SK-N-SH (cell line): ENCODE data around the gene SAYSD1. TPM values are rescaled to one million over a fixed set of nuclear protein-coding genes. Genes with fewer than 3 reads are reported as not detected.

Experiments
- CTCF ChIA-PET: fragments of 300-600, 350-600 bp; formaldehyde crosslinking; extraction: SDS; loops from one replicate; lab custom pipeline; 2021; lab: Yijun Ruan, JAX
- POLR2A ChIA-PET: fragments of 350-600 bp; sonication (Branson Sonifier 250); formaldehyde crosslinking; extraction: SDS; loops from one replicate; lab custom pipeline; 2020; ENCODE audit warnings: antibody characterized with exemption, inconsistent platforms; lab: Yijun Ruan, JAX
- DNase-seq: peaks from one replicate; pipeline ENCODE4 v3.0.0; 2012
- H2AFZ ChIP-seq: fragments of 200-600 bp; sonication (generic); 2 replicates; pipeline ENCODE4 v1.8.1; 2016; ENCODE audit warnings: antibody characterized with exemption, mild to moderate bottlenecking, low read depth
- H3F3A ChIP-seq: fragments of 200-600 bp; sonication (generic); replicated peaks from 2 replicates; pipeline ENCODE3; 2016; ENCODE audit warnings: antibody characterized with exemption, mild to moderate bottlenecking; ENCODE audit not compliant: insufficient read depth
- H3K27ac ChIP-seq, 2 experiments: fragments of 200-500 bp in 1 of 2; fragments of 200-600 bp in 1 of 2; sonication (Bioruptor generic) in 1 of 2; sonication (generic), shearing (Covaris generic) in 1 of 2; 2 replicates each; pipeline versions ENCODE4 v1.5.1 to v1.6.1; 2014 to 2016; ENCODE audit warnings: low read depth in 2 of 2, inconsistent platforms in 1 of 2, low read length in 1 of 2, mild to moderate bottlenecking in 1 of 2, mixed read lengths in 1 of 2
- H3K27me3 ChIP-seq: fragments of 200-600 bp; sonication (generic), shearing (Covaris generic); 2 replicates; pipeline ENCODE4 v1.6.1; 2016; ENCODE audit warnings: mixed run types; ENCODE audit not compliant: insufficient read depth
- H3K36me3 ChIP-seq, 2 experiments: fragments of 200-500 bp in 1 of 2; fragments of 200-600 bp in 1 of 2; sonication (Bioruptor generic) in 1 of 2; sonication (generic) in 1 of 2; replicated peaks in 1 of 2; 2 replicates each; pipeline versions ENCODE3 to v1.5.1; 2014 to 2016; ENCODE audit warnings: low read length in 1 of 2, mild to moderate bottlenecking in 1 of 2; ENCODE audit not compliant: insufficient read depth in 2 of 2, control insufficient read depth in 1 of 2
- H3K4me1 ChIP-seq, 2 experiments: fragments of 200-500 bp in 1 of 2; fragments of 200-600 bp in 1 of 2; sonication (Bioruptor generic) in 1 of 2; sonication (generic), shearing (Covaris generic) in 1 of 2; 2 replicates each; pipeline versions ENCODE4 v1.5.1 to v1.6.1; 2014 to 2016; ENCODE audit warnings: low read depth in 1 of 2, low read length in 1 of 2, mixed run types in 1 of 2; ENCODE audit not compliant: insufficient read depth in 2 of 2, control insufficient read depth in 1 of 2
- H3K4me2 ChIP-seq: fragments of 200-600 bp; sonication (generic), shearing (Covaris generic); 2 replicates; pipeline ENCODE4 v1.6.1; 2017; ENCODE audit warnings: mixed run types
- H3K4me3 ChIP-seq, 2 experiments: fragments of 200-500 bp in 1 of 2; fragments of 200-600 bp in 1 of 2; sonication (Bioruptor generic) in 1 of 2; sonication (generic), shearing (Covaris generic) in 1 of 2; 2 replicates each; pipeline versions ENCODE4 v1.5.1 to v1.8.1; 2014 to 2016; ENCODE audit warnings: low read depth in 2 of 2, inconsistent platforms in 1 of 2, low read length in 1 of 2, mild to moderate bottlenecking in 1 of 2, mixed read lengths in 1 of 2, moderate library complexity in 1 of 2
- H3K79me2 ChIP-seq: fragments of 200-600 bp; sonication (generic); 2 replicates; pipeline ENCODE4 v1.8.1; 2017; ENCODE audit warnings: mild to moderate bottlenecking; ENCODE audit not compliant: insufficient read depth
- H3K9ac ChIP-seq: fragments of 200-600 bp; sonication (generic); 2 replicates; pipeline ENCODE4 v1.6.1; 2017; ENCODE audit warnings: mixed run types
- H3K9me2 ChIP-seq: fragments of 200-600 bp; sonication (generic); 2 replicates; pipeline ENCODE4 v1.6.1; 2017; ENCODE audit warnings: mixed run types
- H3K9me3 ChIP-seq: fragments of 200-600 bp; sonication (generic); 2 replicates; pipeline ENCODE4 v1.6.1; 2017; ENCODE audit warnings: mixed run types, mild to moderate bottlenecking, moderate library complexity
- H4K20me1 ChIP-seq: fragments of 200-600 bp; sonication (generic); 2 replicates; pipeline ENCODE4 v1.6.1; 2017; ENCODE audit warnings: mild to moderate bottlenecking, mixed run types; ENCODE audit not compliant: insufficient read depth
- CHD2 ChIP-seq: fragments of 150-350 bp; IDR thresholded peaks from 2 replicates; pipeline ENCODE4 v1.6.1; 2018; ENCODE audit warnings: low read length; ENCODE audit not compliant: partially characterized antibody
- ELF1 ChIP-seq: IDR thresholded peaks from 2 replicates; pipeline ENCODE4 v1.4.0; 2012
- EP300 ChIP-seq, 2 experiments: IDR thresholded peaks; 2 replicates each; pipeline versions ENCODE4 v1.4.0 to v1.6.1; 2012; ENCODE audit warnings: borderline replicate concordance in 1 of 2, low read depth in 1 of 2, low read length in 1 of 2
- FOXJ3 ChIP-seq: sonication (generic); formaldehyde crosslinking; IDR thresholded peaks from 2 replicates; pipeline ENCODE4 v1.5.1; 2020; ENCODE audit warnings: mild to moderate bottlenecking, missing genetic modification reagents
- GABPA ChIP-seq: IDR thresholded peaks from 2 replicates; pipeline ENCODE4 v1.4.0; 2012; ENCODE audit warnings: low read depth, mild to moderate bottlenecking
- MEF2A ChIP-seq: IDR thresholded peaks from 2 replicates; pipeline ENCODE4 v1.4.0; 2012; ENCODE audit warnings: low read depth, borderline replicate concordance
- NFIC ChIP-seq: IDR thresholded peaks from 2 replicates; pipeline ENCODE4 v1.4.0; 2012; ENCODE audit warnings: borderline replicate concordance
- POLR2AphosphoS5 ChIP-seq: IDR thresholded peaks from 2 replicates; pipeline ENCODE4 v1.6.1; 2012; ENCODE audit warnings: low read depth, low read length
- RAD21 ChIP-seq: IDR thresholded peaks from 2 replicates; pipeline ENCODE4 v1.6.1; 2012; ENCODE audit warnings: mild to moderate bottlenecking, low read length
- RCOR1 ChIP-seq: fragments of 150-350 bp; IDR thresholded peaks from 2 replicates; pipeline ENCODE4 v1.6.1; 2017; ENCODE audit warnings: antibody characterized with exemption, low read length
- RFX5 ChIP-seq: IDR thresholded peaks from 2 replicates; pipeline ENCODE4 v1.6.1; 2012; ENCODE audit warnings: mild to moderate bottlenecking, improper control_type of control experiment, low read length
- RXRA ChIP-seq: IDR thresholded peaks from 2 replicates; pipeline ENCODE4 v1.4.0; 2012; ENCODE audit warnings: low read depth, mild to moderate bottlenecking, borderline replicate concordance
- SIN3A ChIP-seq: IDR thresholded peaks from 2 replicates; pipeline ENCODE4 v1.6.1; 2012; ENCODE audit warnings: low read depth, mild to moderate bottlenecking, low read length, moderate library complexity, borderline replicate concordance
- TCF12 ChIP-seq: IDR thresholded peaks from 2 replicates; pipeline ENCODE4 v1.4.0; 2012
- USF1 ChIP-seq: IDR thresholded peaks from 2 replicates; pipeline ENCODE4 v1.4.0; 2012; ENCODE audit warnings: low read depth, borderline replicate concordance
- WGBS: methylation state at CpG from one replicate; pipeline ENCODE4 v1.1.6; 2017; ENCODE audit warnings: low lambda C conversion rate; 5-methylcytosine and 5-hydroxymethylcytosine counted together
- polyA plus RNA-seq, 3 experiments: library from polyadenylated mRNA; depleted of rRNA; stranded (reverse); fragments of >200 nt; gene quantifications; 2 replicates each; pipeline ENCODE4 v1.2.3, GENCODE V29; 2012
- TF ChIP-seq, protein P1 (sequence below): fragments of 150-350 bp; IDR thresholded peaks from 2 replicates; pipeline ENCODE4 v1.6.1; 2017; ENCODE audit warnings: antibody characterized with exemption, low read length, low read depth, borderline replicate concordance
- TF ChIP-seq, protein P2 (sequence below): fragments of 150-350 bp; IDR thresholded peaks from 2 replicates; pipeline ENCODE4 v1.6.1; 2016; ENCODE audit warnings: mild to moderate bottlenecking, low read depth, low read length
- TF ChIP-seq, protein P3 (sequence below): IDR thresholded peaks from 2 replicates; pipeline ENCODE4 v1.4.0; 2012; ENCODE audit warnings: low read depth
- TF ChIP-seq, protein P4 (sequence below): fragments of 200-600 bp; sonication (generic); IDR thresholded peaks from 2 replicates; pipeline ENCODE4 v1.6.1; 2017; ENCODE audit warnings: antibody characterized with exemption, mild to moderate bottlenecking, moderate library complexity

The SAYSD1 gene
- polyA plus RNA-seq, 1 of the 3 experiments (the other 2 are of a cell fraction), result 6.1 TPM

GRCh38 chr6:39068391-39068790, 46.6 kb downstream of the SAYSD1 start:
- H3K4me3 ChIP-seq, result no peak overlapping the region
- no peak overlapping the region for H3K9ac ChIP-seq
- no peaks in the 10 kb centered on the region for H3F3A ChIP-seq
- H3K27me3 ChIP-seq, result no peaks in the 10 kb centered on the region
- ChIA-PET CTCF (no interaction called here), POLR2A (no interaction called here)
- 32% methylated on average over 5 of the region's 7 CpGs for WGBS
- H2AFZ ChIP-seq, result no peak overlapping the region
- H3K9me2 ChIP-seq, result no peaks in the 10 kb centered on the region
- DNase-seq, result no peak
- H3K36me3 ChIP-seq, result no peaks in the 10 kb centered on the region
- H3K27ac ChIP-seq, result no peak overlapping the region
- TF ChIP-seq NFIC (no peak), POLR2AphosphoS5 (no peak), USF1 (no peak), RFX5 (no peak), TCF12 (no peak), FOXJ3 (CRISPR knock-in tag) (no peak), ELF1 (no peak), RXRA (no peak), CHD2 (no peak), EP300 (IDR thresholded peaks at IDR 0.05; ENCODE audit: borderline replicate concordance in 1 of 2, low read depth in 1 of 2, low read length in 1 of 2) (no peak), RAD21 (no peak), GABPA (no peak), MEF2A (no peak), RCOR1 (no peak), SIN3A (no peak)
- TF ChIP-seq, protein P1, sequence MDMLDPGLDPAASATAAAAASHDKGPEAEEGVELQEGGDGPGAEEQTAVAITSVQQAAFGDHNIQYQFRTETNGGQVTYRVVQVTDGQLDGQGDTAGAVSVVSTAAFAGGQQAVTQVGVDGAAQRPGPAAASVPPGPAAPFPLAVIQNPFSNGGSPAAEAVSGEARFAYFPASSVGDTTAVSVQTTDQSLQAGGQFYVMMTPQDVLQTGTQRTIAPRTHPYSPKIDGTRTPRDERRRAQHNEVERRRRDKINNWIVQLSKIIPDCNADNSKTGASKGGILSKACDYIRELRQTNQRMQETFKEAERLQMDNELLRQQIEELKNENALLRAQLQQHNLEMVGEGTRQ, result no peak
- TF ChIP-seq, protein P2, sequence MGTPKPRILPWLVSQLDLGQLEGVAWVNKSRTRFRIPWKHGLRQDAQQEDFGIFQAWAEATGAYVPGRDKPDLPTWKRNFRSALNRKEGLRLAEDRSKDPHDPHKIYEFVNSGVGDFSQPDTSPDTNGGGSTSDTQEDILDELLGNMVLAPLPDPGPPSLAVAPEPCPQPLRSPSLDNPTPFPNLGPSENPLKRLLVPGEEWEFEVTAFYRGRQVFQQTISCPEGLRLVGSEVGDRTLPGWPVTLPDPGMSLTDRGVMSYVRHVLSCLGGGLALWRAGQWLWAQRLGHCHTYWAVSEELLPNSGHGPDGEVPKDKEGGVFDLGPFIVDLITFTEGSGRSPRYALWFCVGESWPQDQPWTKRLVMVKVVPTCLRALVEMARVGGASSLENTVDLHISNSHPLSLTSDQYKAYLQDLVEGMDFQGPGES, result no peak
- TF ChIP-seq, protein P3, sequence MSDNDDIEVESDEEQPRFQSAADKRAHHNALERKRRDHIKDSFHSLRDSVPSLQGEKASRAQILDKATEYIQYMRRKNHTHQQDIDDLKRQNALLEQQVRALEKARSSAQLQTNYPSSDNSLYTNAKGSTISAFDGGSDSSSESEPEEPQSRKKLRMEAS, result no peak
- TF ChIP-seq, protein P4, sequence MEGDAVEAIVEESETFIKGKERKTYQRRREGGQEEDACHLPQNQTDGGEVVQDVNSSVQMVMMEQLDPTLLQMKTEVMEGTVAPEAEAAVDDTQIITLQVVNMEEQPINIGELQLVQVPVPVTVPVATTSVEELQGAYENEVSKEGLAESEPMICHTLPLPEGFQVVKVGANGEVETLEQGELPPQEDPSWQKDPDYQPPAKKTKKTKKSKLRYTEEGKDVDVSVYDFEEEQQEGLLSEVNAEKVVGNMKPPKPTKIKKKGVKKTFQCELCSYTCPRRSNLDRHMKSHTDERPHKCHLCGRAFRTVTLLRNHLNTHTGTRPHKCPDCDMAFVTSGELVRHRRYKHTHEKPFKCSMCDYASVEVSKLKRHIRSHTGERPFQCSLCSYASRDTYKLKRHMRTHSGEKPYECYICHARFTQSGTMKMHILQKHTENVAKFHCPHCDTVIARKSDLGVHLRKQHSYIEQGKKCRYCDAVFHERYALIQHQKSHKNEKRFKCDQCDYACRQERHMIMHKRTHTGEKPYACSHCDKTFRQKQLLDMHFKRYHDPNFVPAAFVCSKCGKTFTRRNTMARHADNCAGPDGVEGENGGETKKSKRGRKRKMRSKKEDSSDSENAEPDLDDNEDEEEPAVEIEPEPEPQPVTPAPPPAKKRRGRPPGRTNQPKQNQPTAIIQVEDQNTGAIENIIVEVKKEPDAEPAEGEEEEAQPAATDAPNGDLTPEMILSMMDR, result no peak
- H3K4me1 ChIP-seq, result no peaks in the 10 kb centered on the region; a peak in 1 of 4 replicates
- no peaks in the 10 kb centered on the region for H3K79me2 ChIP-seq
- no peaks in the 10 kb centered on the region for H4K20me1 ChIP-seq
- H3K4me2 ChIP-seq, result no peak overlapping the region
- H3K9me3 ChIP-seq, result no peaks in the 10 kb centered on the region
